HG02938 (cell line): ENCODE results near the gene TIMMDC1.
"Not testable (repeated sequence)": the region's sequence is repeated elsewhere in the genome, so short reads cannot be mapped to it uniquely, and the experiment has no call there.

Experiments used
- ATAC-seq: cut with Tn5 transposase; IDR thresholded peaks from one replicate; pipeline ENCODE4 v1.9.1; 2021; ENCODE audit warnings: mild to moderate bottlenecking, moderate library complexity; ENCODE audit not compliant: unreplicated experiment

Gene TIMMDC1

DNA sequence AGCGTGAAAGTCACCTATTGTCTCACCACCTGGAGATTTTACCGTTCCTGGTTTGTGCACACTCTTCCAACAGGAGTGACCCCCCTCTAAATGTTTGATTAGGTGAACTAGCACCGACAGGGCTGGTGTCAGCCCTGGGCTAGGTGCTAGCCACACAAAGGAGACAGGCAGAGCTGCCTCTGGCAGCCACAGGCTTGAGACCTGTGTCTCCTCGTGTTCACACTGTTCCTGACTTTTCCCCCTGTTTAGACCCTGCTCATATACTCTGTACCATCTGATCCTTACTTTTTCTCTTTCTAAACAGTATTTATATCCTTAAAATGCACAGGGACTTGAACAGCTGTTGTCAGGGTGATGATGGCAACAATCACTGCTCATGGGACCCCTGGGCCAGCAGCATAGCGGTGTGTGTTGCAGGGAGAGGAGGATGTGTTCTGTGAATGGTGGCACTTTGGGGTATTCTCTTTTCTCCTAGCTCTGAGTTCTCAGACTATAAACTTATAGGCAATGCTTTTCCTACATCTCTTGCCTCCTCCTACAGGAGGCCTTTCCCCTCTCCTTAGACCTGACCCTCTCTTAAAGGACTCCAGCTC lies 55.6 kb downstream of the TIMMDC1 start:
- ATAC-seq: no peak

DNA sequence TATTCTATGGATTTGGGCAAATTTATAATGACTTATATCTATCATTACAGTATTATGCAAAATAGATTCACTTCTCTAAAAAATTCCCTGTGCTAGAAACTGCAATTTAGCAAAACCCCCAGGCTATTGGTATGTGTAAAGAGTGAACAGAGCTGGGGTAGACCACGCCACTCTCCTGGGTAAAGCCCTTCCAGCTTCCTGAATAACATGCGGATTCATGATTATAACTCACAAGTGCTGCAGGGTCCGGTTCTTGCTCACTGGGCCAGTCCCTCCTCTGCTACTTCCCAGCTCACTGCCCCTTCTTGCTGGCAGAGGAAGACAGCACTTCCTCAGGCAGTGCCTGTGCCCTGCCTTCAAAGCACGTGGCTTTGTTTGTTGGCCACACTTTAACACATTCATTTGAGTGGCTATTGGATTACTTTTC lies 57.0 kb downstream of the TIMMDC1 start:
- no peak for ATAC-seq

DNA sequence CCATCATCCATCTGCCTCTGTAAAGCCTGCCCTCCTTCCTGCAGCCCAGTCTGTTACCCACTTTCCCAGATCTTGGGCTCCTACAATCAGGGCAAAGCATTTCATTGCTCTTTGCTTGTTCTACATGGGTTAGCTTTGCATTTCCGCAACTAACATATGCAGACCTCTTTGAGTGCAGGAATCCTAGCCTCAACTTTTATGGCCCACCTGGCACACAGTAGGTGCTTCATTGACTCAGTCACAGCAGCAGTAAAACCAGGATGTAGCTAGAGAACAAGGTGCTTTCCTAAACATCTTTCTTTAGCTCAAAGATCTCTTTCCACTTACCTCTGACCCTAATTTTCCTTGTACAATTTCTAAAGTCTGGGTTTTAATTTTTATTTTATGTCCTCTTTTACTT lies 57.6 kb downstream of the TIMMDC1 start:
- ATAC-seq: no peak

DNA sequence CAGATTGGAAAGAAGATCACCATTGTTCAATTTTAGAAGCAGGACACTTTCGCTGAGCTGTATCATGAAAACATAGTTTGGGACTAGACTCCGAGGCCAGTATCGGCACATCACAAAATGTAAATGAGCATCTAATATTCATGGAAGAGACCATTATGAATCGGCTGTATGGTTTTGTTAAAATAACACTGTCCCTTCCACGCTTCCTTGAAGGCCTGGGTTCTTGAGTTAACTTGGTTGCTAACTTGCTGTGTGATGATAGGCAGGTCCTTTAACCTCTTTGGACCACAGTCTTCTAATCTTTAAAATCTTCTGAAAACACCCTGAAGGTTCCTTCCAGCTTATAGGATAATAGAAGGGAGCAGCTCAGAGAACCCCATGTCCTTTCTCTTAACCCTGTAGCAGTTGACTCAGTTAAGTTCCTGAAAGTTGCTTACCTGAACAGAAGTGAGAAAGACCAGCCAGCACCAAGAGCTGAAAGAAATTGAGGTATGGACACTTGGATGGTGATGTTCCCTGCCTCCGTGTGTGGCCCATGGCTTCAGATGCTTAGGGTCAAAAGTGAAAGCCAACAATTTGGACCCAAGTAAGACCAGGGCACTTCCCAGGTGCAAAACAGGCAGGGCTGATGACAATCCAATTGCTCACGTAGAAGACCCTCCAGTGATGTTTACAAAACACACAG lies 59.0 kb downstream of the TIMMDC1 start:
- no peak for ATAC-seq

DNA sequence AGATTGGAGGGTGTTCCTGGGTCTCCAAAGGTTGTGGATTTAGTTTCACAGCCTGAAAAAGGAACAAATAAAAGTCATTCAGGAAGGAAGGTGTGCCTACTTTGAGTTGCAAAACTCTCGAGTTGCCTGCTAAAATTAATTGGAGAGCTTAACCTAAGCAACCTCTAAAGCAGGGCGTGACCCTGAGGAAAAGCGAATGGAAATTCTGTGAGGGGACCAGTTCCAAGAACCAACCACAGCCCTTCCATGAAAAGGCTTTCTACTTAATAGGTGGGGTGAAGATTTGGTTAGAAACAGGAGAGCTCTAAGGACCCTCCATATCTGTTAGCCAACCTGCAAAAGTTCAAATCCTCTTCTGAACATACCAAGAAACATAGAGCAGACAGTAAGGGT lies 59.5 kb downstream of the TIMMDC1 start:
- ATAC-seq: no peak

GRCh38 chr3:119558626-119559317 lies 60.4 kb downstream of the TIMMDC1 start:
- no peak for ATAC-seq

- peak; percentile 43 for ATAC-seq
Observed at GRCh38 chr3:119559441-119559963, 61.2 kb downstream of the TIMMDC1 start, which contains the start of gene CD80. CD80 (minus strand) TSS chr3:119559614; CDS start chr3:119557728, 1,886 bp downstream.

- ATAC-seq: no peak
Observed at GRCh38 chr3:119560160-119560559, 61.8 kb downstream of the TIMMDC1 start.

DNA sequence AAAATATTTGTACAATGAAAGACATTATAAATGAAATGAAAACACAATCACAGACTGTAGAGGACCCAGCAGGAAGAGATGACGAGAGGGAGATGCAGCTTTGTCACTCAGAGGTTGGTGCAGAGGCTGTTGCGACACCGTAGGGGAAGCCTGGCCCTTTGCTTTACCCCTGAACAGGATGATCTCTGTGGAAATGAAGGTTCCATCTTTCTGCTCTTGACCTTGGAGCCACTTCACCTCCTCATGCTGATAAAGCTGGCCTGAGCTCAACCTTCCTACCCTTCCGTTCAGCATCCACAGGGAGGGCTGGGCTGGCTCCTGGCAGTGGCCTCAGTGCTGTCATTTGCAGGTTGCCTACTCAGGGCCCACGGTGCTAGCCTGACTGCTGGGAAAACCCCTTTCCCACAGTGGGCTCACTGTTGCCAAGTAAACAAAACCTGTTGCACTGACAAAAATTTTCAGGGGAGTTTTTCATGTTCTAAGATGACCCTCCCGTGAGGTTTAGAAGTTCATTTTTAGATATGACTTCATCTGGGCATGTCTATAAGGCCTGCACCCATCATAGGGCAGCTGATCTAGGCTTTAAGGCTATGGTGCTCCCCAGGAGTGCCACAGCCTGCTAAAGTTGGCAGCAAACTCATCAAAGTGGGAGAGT lies 64.1 kb downstream of the TIMMDC1 start:
- peak; percentile 78 for ATAC-seq

DNA sequence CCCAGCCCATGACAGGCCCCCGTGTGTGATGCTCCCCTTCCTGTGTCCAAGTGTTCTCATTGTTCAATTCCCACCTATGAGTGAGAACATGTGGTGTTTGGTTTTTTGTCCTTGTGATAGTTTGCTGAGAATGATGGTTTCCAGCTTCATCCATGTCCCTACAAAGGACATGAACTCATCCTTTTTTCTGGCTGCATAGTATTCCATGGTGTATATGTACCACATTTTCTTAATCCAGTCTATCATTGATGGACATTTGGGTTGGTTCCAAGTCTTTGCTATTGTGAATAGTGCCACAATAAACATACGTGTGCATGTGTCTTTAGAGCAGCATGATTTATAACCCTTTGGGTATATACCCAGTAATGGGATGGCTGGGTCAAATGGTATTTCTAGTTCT lies 65.0 kb downstream of the TIMMDC1 start:
- not testable (repeated sequence) for ATAC-seq

- no peak for ATAC-seq
Observed at GRCh38 chr3:119569156-119569555, 70.8 kb downstream of the TIMMDC1 start.

DNA sequence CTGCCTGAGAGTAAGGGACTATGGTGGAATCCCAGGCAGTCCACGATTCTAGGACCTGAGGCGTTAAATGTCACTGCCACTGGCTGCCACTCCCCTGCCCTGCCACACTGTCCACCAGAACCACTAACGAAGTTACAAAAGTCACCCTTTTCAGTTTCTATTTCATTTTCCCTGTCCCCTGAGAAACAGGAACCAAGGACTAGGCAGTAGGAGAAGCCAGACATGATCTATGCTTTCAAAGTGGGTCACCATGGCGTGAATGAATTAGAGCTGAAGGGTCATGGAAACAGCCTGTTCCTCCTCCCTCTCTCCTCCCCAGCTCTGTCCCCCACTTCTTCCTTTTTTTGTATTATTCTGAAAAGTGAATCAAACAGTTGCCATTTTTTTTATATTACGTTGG lies 71.9 kb downstream of the TIMMDC1 start:
- peak; percentile 54 for ATAC-seq

DNA sequence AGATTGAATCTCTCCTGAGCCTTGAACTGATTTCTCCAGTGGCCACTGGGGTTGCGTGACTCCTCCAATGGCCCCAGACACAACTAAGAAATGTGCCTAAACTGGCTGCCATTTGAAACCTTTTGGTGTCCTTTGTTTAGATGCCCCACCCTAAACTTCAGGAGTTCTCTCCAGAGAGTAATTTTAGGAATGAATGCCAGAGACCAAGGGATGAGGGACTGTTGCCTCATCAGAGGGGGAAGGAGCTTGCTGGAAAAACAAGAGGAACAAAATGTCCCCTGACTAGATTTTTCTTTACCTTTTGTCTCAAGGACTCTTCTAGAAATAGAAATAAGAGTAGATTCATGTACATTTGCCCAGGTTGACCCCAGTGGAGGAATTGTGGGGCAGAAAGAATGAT lies 72.9 kb downstream of the TIMMDC1 start:
- no peak for ATAC-seq

DNA sequence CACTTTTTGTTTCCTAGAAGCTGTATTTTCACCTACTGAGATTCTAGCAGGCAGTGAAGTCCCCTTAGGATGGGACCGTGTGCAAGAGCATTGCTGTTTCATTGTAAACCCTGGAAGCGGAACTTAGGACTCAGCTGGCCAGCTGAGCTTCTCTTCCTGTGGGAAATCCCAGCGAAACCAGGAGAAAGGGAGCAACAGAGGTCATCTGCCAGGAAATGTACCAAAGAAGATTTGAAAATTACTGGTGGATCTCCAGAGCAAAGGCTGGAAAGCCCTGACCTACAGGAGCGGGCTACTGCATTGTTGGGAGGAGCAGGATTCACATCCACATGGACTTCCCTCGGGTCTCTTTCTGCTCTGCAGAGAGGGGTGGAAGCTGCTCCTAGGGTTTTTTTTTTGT lies 73.3 kb downstream of the TIMMDC1 start:
- ATAC-seq: no peak
